ENCODE measurements around the gene KDM7A. TPM values are rescaled to one million over a fixed set of nuclear protein-coding genes. Genes with fewer than 3 reads are reported as not detected.
"Not testable (repeated sequence)": the region's sequence is repeated elsewhere in the genome, so short reads cannot be mapped to it uniquely, and the experiment has no call there.

KDM7A gene
- total RNA-seq, 2 donors from 2014 or later = 9.6 to 26.5 TPM

GRCh38 chr7:140174217-140174616, 2.6 kb downstream of the KDM7A start:
- Histone ChIP-seq H3K27ac (no peak overlapping the region), H3K36me3 (no peaks in the 10 kb centered on the region), H3K27me3 (replicated peaks; ENCODE audit: insufficient read depth) (no peaks in the 10 kb centered on the region), H3K4me1 (replicated peaks) (no peaks in the 10 kb centered on the region), H3K9me3 (no peaks in the 10 kb centered on the region), H3K4me3 (no peak overlapping the region)
- no peak for DNase-seq (ENCODE audit: low spot score)
- 71% methylated on average over 2 of the region's 2 CpGs for WGBS
- intact Hi-C loops (cut with DNase I) = loop anchor here (10.0 kb wide), 1 partner anchor 481 kb away; no protein-coding TSS in a partner anchor
- TF ChIP-seq POLR2A (IDR thresholded peaks at IDR 0.05) (no peak), CTCF (IDR thresholded peaks at IDR 0.05) (no peak), POLR2AphosphoS5 (IDR thresholded peaks at IDR 0.05) (no peak)

GRCh38 chr7:140170375-140170774, 6.4 kb downstream of the KDM7A start:
- H3K4me1 ChIP-seq (replicated peaks) = no peaks in the 10 kb centered on the region
- DNase-seq (ENCODE audit: low spot score) = no peak
- TF ChIP-seq POLR2AphosphoS5 (IDR thresholded peaks at IDR 0.05) (no peak), POLR2A (IDR thresholded peaks at IDR 0.05) (no peak), CTCF (IDR thresholded peaks at IDR 0.05) (no peak)
- 77% methylated on average over 4 of the region's 4 CpGs for WGBS
- intact Hi-C loops (cut with DNase I) = loop anchor here (10.0 kb wide), 1 partner anchor 484 kb away; no protein-coding TSS in a partner anchor
- H3K27ac ChIP-seq = no peak overlapping the region
- H3K27me3 ChIP-seq (replicated peaks; ENCODE audit: insufficient read depth) = no peaks in the 10 kb centered on the region
- H3K36me3 ChIP-seq = no peaks in the 10 kb centered on the region
- H3K9me3 ChIP-seq = no peaks in the 10 kb centered on the region
- H3K4me3 ChIP-seq = no peak overlapping the region

GRCh38 chr7:140168816-140169215, 8.0 kb downstream of the KDM7A start:
- Histone ChIP-seq H3K9me3 (no peaks in the 10 kb centered on the region), H3K36me3 (no peaks in the 10 kb centered on the region), H3K27me3 (replicated peaks; ENCODE audit: insufficient read depth) (no peaks in the 10 kb centered on the region), H3K4me1 (replicated peaks) (no peaks in the 10 kb centered on the region), H3K4me3 (no peak overlapping the region), H3K27ac (no peak overlapping the region)
- DNase-seq (ENCODE audit: low spot score) = no peak
- no peak for TF ChIP-seq CTCF (IDR thresholded peaks at IDR 0.05)
- no peak for TF ChIP-seq POLR2AphosphoS5 (IDR thresholded peaks at IDR 0.05)
- TF ChIP-seq POLR2A (IDR thresholded peaks at IDR 0.05) = no peak
- intact Hi-C loops (cut with DNase I) = no loop called here
- 88% methylated on average over 2 of the region's 2 CpGs for WGBS

GRCh38 chr7:140165422-140165821, 11.4 kb downstream of the KDM7A start:
- DNase-seq (ENCODE audit: low spot score) = no peak
- H3K27ac ChIP-seq = no peak overlapping the region
- H3K36me3 ChIP-seq = no peaks in the 10 kb centered on the region
- H3K27me3 ChIP-seq (replicated peaks; ENCODE audit: insufficient read depth) = no peaks in the 10 kb centered on the region
- no peak overlapping the region for H3K4me3 ChIP-seq
- no peaks in the 10 kb centered on the region for H3K9me3 ChIP-seq
- no peaks in the 10 kb centered on the region for H3K4me1 ChIP-seq (replicated peaks)
- intact Hi-C loops (cut with DNase I) = no loop called here
- TF ChIP-seq CTCF (IDR thresholded peaks at IDR 0.05) = no peak
- no peak for TF ChIP-seq POLR2A (IDR thresholded peaks at IDR 0.05)
- no peak for TF ChIP-seq POLR2AphosphoS5 (IDR thresholded peaks at IDR 0.05)
- WGBS = 61% methylated on average over 3 of the region's 3 CpGs

- H3K27ac ChIP-seq; DNase-seq (ENCODE audit: low spot score); H3K4me3 ChIP-seq; H3K36me3 ChIP-seq; H3K27me3 ChIP-seq (replicated peaks; ENCODE audit: insufficient read depth); H3K4me1 ChIP-seq (replicated peaks); intact Hi-C loops (cut with DNase I); H3K9me3 ChIP-seq: not testable (repeated sequence)
- 87% methylated on average over 11 of the region's 11 CpGs for WGBS
These were observed 14.7 kb downstream of the KDM7A start for GRCh38 chr7:140162081-140162480.

Measured in prostate gland (tissue), 2 donors.